Neutrophil (primary cell): ENCODE measurements around the gene AHRR.

Source experiments
- H3K27ac ChIP-seq: fragments of 200-600 bp; sonication (generic); 2 replicates; pipeline ENCODE4 v1.5.1; 2016; ENCODE audit warnings: mild to moderate bottlenecking, moderate library complexity
- H3K27me3 ChIP-seq: fragments of 200-600 bp; sonication (generic); 2 replicates; pipeline ENCODE4 v1.6.0; 2016; ENCODE audit warnings: mild to moderate bottlenecking
- H3K36me3 ChIP-seq: fragments of 200-600 bp; sonication (generic); 2 replicates; pipeline ENCODE4 v1.5.1; 2017
- H3K4me1 ChIP-seq, 2 experiments: fragments of 200-600 bp in 1 of 2; sonication (generic) in 1 of 2; 1 replicate in 1 of 2; 2 replicates in 1 of 2; pipeline versions ENCODE4 v1.5.1 to v1.6.1; 2013 to 2016; ENCODE audit warnings: low read depth in 1 of 2, low read length in 1 of 2, mild to moderate bottlenecking in 1 of 2, moderate library complexity in 1 of 2; ENCODE audit not compliant: control insufficient read depth in 1 of 2, insufficient read depth in 1 of 2
- H3K4me3 ChIP-seq, 2 experiments: fragments of 200-600 bp in 1 of 2; sonication (generic) in 1 of 2; 1 replicate in 1 of 2; 2 replicates in 1 of 2; pipeline ENCODE4 v1.5.1; 2013 to 2016; ENCODE audit warnings: low read depth in 1 of 2, low read length in 1 of 2, mild to moderate bottlenecking in 1 of 2, moderate library complexity in 1 of 2
- H3K9me3 ChIP-seq: fragments of 200-600 bp; sonication (generic); 2 replicates; pipeline ENCODE4 v1.5.1; 2016
- CTCF ChIP-seq: fragments of 200-600 bp; sonication (generic); IDR thresholded peaks from 2 replicates; pipeline ENCODE4 v1.5.1; 2016; ENCODE audit warnings: antibody characterized with exemption

AHRR gene

GRCh38 chr5:345404-346195 lies 24.1 kb downstream of the AHRR start:
- Histone ChIP-seq H3K27ac (no peak overlapping the region), H3K4me3 (no peak overlapping the region), H3K9me3 (no peaks in the 10 kb centered on the region), H3K36me3 (no peaks in the 10 kb centered on the region), H3K4me1 (no peaks in the 10 kb centered on the region), H3K27me3 (peaks cover 85% of the 10 kb centered on the region)
- TF ChIP-seq CTCF = no peak

GRCh38 chr5:346229-346935 lies 24.9 kb downstream of the AHRR start:
- no peaks in the 10 kb centered on the region for H3K9me3 ChIP-seq
- TF ChIP-seq CTCF = no peak
- H3K27me3 ChIP-seq = peaks cover 81% of the 10 kb centered on the region
- H3K27ac ChIP-seq = no peak overlapping the region
- no peaks in the 10 kb centered on the region for H3K36me3 ChIP-seq
- H3K4me1 ChIP-seq = no peaks in the 10 kb centered on the region
- H3K4me3 ChIP-seq = no peak overlapping the region

- Histone ChIP-seq H3K36me3 (no peaks in the 10 kb centered on the region), H3K9me3 (no peaks in the 10 kb centered on the region), H3K27me3 (peaks cover 72% of the 10 kb centered on the region), H3K27ac (no peak overlapping the region), H3K4me3 (no peak overlapping the region), H3K4me1 (no peaks in the 10 kb centered on the region)
- no peak for TF ChIP-seq CTCF
Observed at GRCh38 chr5:347712-348284, 26.3 kb downstream of the AHRR start.

- H3K27me3 ChIP-seq = peaks cover 62% of the 10 kb centered on the region
- no peaks in the 10 kb centered on the region for H3K36me3 ChIP-seq
- no peaks in the 10 kb centered on the region for H3K9me3 ChIP-seq
- H3K27ac ChIP-seq = no peak overlapping the region
- no peaks in the 10 kb centered on the region for H3K4me1 ChIP-seq
- no peak for TF ChIP-seq CTCF
- no peak overlapping the region for H3K4me3 ChIP-seq
Observed at GRCh38 chr5:348726-349125, 27.2 kb downstream of the AHRR start.

DNA sequence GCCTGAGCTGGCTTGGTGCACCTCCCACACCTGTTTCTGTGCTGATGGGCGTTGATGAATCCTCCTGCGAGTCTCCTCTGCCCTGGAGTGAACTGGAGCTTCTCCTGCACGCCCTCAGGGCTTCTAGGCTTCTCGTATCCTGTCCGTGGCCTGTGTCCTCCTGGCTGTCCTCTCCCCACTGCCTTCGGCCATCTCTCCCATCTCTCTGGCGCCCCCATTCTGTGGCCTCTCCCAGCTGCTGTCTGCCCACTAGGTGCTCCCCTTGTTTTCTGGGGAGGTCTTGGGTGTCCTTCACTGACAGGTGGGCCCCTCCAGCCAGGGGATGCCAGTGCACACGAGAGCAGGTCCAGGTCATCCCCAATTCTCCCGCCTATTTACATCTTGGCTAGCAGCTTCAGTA lies 28.8 kb downstream of the AHRR start:
- Histone ChIP-seq H3K4me1 (no peaks in the 10 kb centered on the region), H3K27me3 (peaks cover 63% of the 10 kb centered on the region), H3K4me3 (no peak overlapping the region), H3K27ac (no peak overlapping the region), H3K9me3 (no peaks in the 10 kb centered on the region), H3K36me3 (no peaks in the 10 kb centered on the region)
- TF ChIP-seq CTCF = no peak
